NCI-H446 (cell line): ENCODE results near the gene C17orf50.
"Not testable (repeated sequence)": the region's sequence is repeated elsewhere in the genome, so short reads cannot be mapped to it uniquely, and the experiment has no call there.

Experiments
- DNase-seq, 2 experiments: peaks; one replicate each; lab custom pipeline; 2025; lab: John Stamatoyannopoulos, UW

C17orf50 gene

GRCh38 chr17:35734396-35734795 is 26.3 kb upstream of the C17orf50 start:
- no peak for DNase-seq

- no peak for DNase-seq
Observed at GRCh38 chr17:35735036-35735805, 25.5 kb upstream of the C17orf50 start.

- DNase-seq = no peak
Observed at GRCh38 chr17:35736236-35736635, 24.5 kb upstream of the C17orf50 start.

GRCh38 chr17:35738519-35739133 is 22.1 kb upstream of the C17orf50 start:
- no peak for DNase-seq

GRCh38 chr17:35740216-35740615 is 20.5 kb upstream of the C17orf50 start:
- DNase-seq = no peak

GRCh38 chr17:35740997-35741931 is 19.4 kb upstream of the C17orf50 start:
- DNase-seq = no peak

GRCh38 chr17:35742496-35742895 is 18.2 kb upstream of the C17orf50 start:
- no peak for DNase-seq

- no peak for DNase-seq
Observed at GRCh38 chr17:35742896-35743477, 17.7 kb upstream of the C17orf50 start.

- no peak for DNase-seq
Observed at GRCh38 chr17:35743626-35744328, 16.9 kb upstream of the C17orf50 start.

- DNase-seq = no peak
Observed at GRCh38 chr17:35744830-35745229, 15.9 kb upstream of the C17orf50 start.

GRCh38 chr17:35745246-35745645 is 15.4 kb upstream of the C17orf50 start:
- no peak for DNase-seq

GRCh38 chr17:35745749-35746320 is 14.9 kb upstream of the C17orf50 start:
- no peak for DNase-seq

GRCh38 chr17:35747540-35748017 is 13.1 kb upstream of the C17orf50 start:
- peak; percentile 50 to 85 for DNase-seq

- peak in 1 of 2 experiments; percentile 26 for DNase-seq
Observed at GRCh38 chr17:35748341-35748841, 12.3 kb upstream of the C17orf50 start.

- DNase-seq = no peak
Observed at GRCh38 chr17:35748979-35749378, 11.7 kb upstream of the C17orf50 start.

GRCh38 chr17:35749560-35750412 is 10.9 kb upstream of the C17orf50 start:
- no peak for DNase-seq

GRCh38 chr17:35750526-35751395 is 9.9 kb upstream of the C17orf50 start:
- no peak for DNase-seq

GRCh38 chr17:35751541-35751940 is 9.1 kb upstream of the C17orf50 start:
- not testable (repeated sequence) for DNase-seq

GRCh38 chr17:35752471-35752870 is 8.2 kb upstream of the C17orf50 start:
- DNase-seq = no peak
